Measurements from ENCODE around the gene MCC.
A peak's percentile ranks its signal among the peaks of the same experiment; 100 is the strongest.

The MCC gene

DNA sequence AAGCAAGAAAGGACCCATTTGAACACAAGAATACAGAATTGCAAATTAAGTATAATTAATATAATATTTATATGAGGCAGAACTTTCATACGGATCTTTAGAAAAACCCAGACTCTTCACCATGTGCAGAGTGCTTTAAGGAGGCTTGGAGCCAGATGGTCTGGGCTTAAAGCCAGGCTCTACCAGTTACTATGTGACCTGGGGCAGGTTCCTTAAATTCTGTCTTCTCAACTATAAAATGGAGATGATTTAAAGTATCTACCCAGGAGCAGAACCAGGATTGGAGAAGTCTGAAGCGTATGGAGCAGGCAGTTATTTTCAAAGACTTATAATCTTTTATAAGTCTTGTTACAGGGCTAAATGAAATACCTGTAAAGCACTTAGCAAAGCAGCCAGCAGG lies 255.6 kb downstream of the MCC start:
- Histone ChIP-seq H3K4me1 (ENCODE audit: control insufficient read depth, insufficient read depth, low read length) (peaks cover 55% of the 10 kb centered on the region), H3K36me3 (ENCODE audit: control insufficient read depth in 2 of 2, insufficient read depth in 1 of 2, low read length in 2 of 2) (no peaks in the 10 kb centered on the region), H3K9me3 (ENCODE audit: control insufficient read depth, insufficient read depth, low read depth, low read length) (no peaks in the 10 kb centered on the region), H3K4me3 (ENCODE audit: low read depth, low read length) (no peak overlapping the region), H3K27ac (ENCODE audit: extremely low read depth, low read depth, low read length) (no peak overlapping the region)
- ChIA-PET POLR2A (no interaction called here), CTCF (no interaction called here)
- TF ChIP-seq ZNF830 (tag by site-specific recombination; IDR thresholded peaks at IDR 0.05; ENCODE audit: low read depth) (no peak), TRIM28 (IDR thresholded peaks at IDR 0.05; ENCODE audit: borderline replicate concordance, low read length) (no peak), SALL2 (tag by site-specific recombination; IDR thresholded peaks at IDR 0.05; ENCODE audit: borderline replicate concordance) (no peak), ZNF530 (tag by site-specific recombination; IDR thresholded peaks at IDR 0.05; ENCODE audit: low read depth) (no peak), ZEB2 (tag by site-specific recombination; IDR thresholded peaks at IDR 0.05) (no peak), ZFHX2 (tag by site-specific recombination; conservative IDR thresholded peaks at IDR 0.05) (no peak), ZNF76 (tag by site-specific recombination; IDR thresholded peaks at IDR 0.05; ENCODE audit: borderline replicate concordance, low read depth) (no peak), ZNF664 (tag by site-specific recombination; IDR thresholded peaks at IDR 0.05) (no peak), ZNF221 (tag by site-specific recombination; IDR thresholded peaks at IDR 0.05; ENCODE audit: borderline replicate concordance) (no peak), ZNF677 (tag by site-specific recombination; IDR thresholded peaks at IDR 0.05) (no peak), IKZF3 (tag by site-specific recombination; IDR thresholded peaks at IDR 0.05) (no peak), KLF8 (tag by site-specific recombination; IDR thresholded peaks at IDR 0.05) (no peak), FEZF1 (tag by site-specific recombination; IDR thresholded peaks at IDR 0.05) (no peak), ZNF169 (tag by site-specific recombination; IDR thresholded peaks at IDR 0.05) (no peak), HOXA7 (CRISPR knock-in tag; IDR thresholded peaks at IDR 0.05; ENCODE audit: borderline replicate concordance) (no peak), ZNF707 (tag by site-specific recombination; IDR thresholded peaks at IDR 0.05) (no peak), ZFP3 (tag by site-specific recombination; IDR thresholded peaks at IDR 0.05; ENCODE audit: low read depth) (no peak)
- TF ChIP-seq, protein P1, sequence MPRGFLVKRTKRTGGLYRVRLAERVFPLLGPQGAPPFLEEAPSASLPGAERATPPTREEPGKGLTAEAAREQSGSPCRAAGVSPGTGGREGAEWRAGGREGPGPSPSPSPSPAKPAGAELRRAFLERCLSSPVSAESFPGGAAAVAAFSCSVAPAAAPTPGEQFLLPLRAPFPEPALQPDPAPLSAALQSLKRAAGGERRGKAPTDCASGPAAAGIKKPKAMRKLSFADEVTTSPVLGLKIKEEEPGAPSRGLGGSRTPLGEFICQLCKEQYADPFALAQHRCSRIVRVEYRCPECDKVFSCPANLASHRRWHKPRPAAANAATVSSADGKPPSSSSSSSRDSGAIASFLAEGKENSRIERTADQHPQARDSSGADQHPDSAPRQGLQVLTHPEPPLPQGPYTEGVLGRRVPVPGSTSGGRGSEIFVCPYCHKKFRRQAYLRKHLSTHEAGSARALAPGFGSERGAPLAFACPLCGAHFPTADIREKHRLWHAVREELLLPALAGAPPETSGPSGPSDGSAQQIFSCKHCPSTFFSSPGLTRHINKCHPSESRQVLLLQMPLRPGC (tag by site-specific recombination; IDR thresholded peaks at IDR 0.05): no peak

DNA sequence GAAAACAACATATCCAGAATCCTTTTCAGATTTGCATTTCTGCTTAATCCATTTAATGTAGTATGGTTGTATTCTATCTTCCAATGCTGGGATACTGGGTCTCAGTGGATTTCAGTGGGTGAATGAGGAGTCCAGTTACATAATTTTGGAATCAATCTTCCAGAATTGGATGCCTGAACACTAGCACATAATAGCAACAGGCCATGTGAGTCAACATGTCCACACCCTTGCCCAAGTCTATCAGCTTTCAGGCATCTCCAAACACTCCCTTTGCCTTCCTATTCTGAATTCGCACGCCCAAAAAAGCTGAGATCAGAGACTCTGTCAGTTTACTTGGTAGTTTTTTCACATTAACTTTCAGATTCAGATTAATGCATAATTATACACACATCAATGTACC lies 256.0 kb downstream of the MCC start:
- ChIA-PET POLR2A (no interaction called here), CTCF (no interaction called here)
- H3K4me1 ChIP-seq (ENCODE audit: control insufficient read depth, insufficient read depth, low read length): peaks cover 51% of the 10 kb centered on the region
- H3K27ac ChIP-seq (ENCODE audit: extremely low read depth, low read depth, low read length): no peak overlapping the region
- no peak overlapping the region for H3K4me3 ChIP-seq (ENCODE audit: low read depth, low read length)
- no peaks in the 10 kb centered on the region for H3K36me3 ChIP-seq (ENCODE audit: control insufficient read depth in 2 of 2, insufficient read depth in 1 of 2, low read length in 2 of 2)
- H3K9me3 ChIP-seq (ENCODE audit: control insufficient read depth, insufficient read depth, low read depth, low read length): no peaks in the 10 kb centered on the region
- peak; percentile 66; the same call in 1 of the 2 replicates for TF ChIP-seq KLF1 (tag by site-specific recombination; IDR thresholded peaks at IDR 0.05)
- TF ChIP-seq ZSCAN16 (tag by site-specific recombination; IDR thresholded peaks at IDR 0.05): no peak
- TF ChIP-seq, protein P2, sequence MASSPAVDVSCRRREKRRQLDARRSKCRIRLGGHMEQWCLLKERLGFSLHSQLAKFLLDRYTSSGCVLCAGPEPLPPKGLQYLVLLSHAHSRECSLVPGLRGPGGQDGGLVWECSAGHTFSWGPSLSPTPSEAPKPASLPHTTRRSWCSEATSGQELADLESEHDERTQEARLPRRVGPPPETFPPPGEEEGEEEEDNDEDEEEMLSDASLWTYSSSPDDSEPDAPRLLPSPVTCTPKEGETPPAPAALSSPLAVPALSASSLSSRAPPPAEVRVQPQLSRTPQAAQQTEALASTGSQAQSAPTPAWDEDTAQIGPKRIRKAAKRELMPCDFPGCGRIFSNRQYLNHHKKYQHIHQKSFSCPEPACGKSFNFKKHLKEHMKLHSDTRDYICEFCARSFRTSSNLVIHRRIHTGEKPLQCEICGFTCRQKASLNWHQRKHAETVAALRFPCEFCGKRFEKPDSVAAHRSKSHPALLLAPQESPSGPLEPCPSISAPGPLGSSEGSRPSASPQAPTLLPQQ (tag by site-specific recombination; IDR thresholded peaks at IDR 0.05): no peak
- TF ChIP-seq ZNF707 (tag by site-specific recombination; IDR thresholded peaks at IDR 0.05): no peak
- no peak for TF ChIP-seq ZNF16 (tag by site-specific recombination; IDR thresholded peaks at IDR 0.05; ENCODE audit: low read depth)
- no peak for TF ChIP-seq HOXD13 (CRISPR knock-in tag; IDR thresholded peaks at IDR 0.05; ENCODE audit: borderline replicate concordance)
- no peak for TF ChIP-seq ZFP41 (tag by site-specific recombination; IDR thresholded peaks at IDR 0.05; ENCODE audit: borderline replicate concordance)
- TF ChIP-seq, protein P3, sequence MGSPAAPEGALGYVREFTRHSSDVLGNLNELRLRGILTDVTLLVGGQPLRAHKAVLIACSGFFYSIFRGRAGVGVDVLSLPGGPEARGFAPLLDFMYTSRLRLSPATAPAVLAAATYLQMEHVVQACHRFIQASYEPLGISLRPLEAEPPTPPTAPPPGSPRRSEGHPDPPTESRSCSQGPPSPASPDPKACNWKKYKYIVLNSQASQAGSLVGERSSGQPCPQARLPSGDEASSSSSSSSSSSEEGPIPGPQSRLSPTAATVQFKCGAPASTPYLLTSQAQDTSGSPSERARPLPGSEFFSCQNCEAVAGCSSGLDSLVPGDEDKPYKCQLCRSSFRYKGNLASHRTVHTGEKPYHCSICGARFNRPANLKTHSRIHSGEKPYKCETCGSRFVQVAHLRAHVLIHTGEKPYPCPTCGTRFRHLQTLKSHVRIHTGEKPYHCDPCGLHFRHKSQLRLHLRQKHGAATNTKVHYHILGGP (tag by site-specific recombination; IDR thresholded peaks at IDR 0.05): no peak
- TF ChIP-seq SCRT1 (tag by site-specific recombination; IDR thresholded peaks at IDR 0.05; ENCODE audit: borderline replicate concordance): 0 out of 2 replicates have a peak, but pooled peaks have one; percentile 17
- 0 out of 2 replicates have a peak, but pooled peaks have one; percentile 17 for TF ChIP-seq ZBTB17 (tag by site-specific recombination; IDR thresholded peaks at IDR 0.05)
- TF ChIP-seq PATZ1 (tag by site-specific recombination; IDR thresholded peaks at IDR 0.05): no peak
- no peak for TF ChIP-seq ZNF184 (tag by site-specific recombination; IDR thresholded peaks at IDR 0.05)
- no peak for TF ChIP-seq ZNF529 (tag by site-specific recombination; IDR thresholded peaks at IDR 0.05; ENCODE audit: insufficient replicate concordance)
- TF ChIP-seq ZNF785 (tag by site-specific recombination; IDR thresholded peaks at IDR 0.05): no peak
- no peak for TF ChIP-seq ZBTB1 (tag by site-specific recombination; IDR thresholded peaks at IDR 0.05)
- peak; percentile 94 for TF ChIP-seq SCRT2 (tag by site-specific recombination; IDR thresholded peaks at IDR 0.05)
